Measurements from ENCODE around the gene NOTCH3.
A peak's percentile ranks its signal among the peaks of the same experiment; 100 is the strongest.

The NOTCH3 gene

DNA sequence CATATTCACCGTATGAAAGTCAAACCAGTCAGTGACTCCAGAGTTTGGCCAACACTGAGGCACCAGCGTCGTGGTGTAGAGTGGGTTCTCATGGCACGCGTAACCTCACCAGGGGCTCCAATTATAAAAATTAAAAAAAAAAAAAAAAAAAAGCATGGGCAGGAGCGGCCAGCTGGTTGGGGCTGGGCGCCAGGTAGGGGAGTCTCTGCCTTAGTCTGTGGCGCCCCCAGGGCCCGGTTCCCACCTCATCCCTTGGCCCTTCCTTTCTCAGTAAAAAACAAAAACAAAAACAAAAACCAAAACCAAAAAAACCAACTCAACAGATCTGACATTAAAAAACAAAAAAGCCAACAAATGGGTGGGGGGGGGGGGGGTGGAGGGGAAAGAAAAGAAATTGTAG, 36.1 kb upstream of the NOTCH3 start:
- DNase-seq (ENCODE audit: low read depth, low spot score) = no peak

DNA sequence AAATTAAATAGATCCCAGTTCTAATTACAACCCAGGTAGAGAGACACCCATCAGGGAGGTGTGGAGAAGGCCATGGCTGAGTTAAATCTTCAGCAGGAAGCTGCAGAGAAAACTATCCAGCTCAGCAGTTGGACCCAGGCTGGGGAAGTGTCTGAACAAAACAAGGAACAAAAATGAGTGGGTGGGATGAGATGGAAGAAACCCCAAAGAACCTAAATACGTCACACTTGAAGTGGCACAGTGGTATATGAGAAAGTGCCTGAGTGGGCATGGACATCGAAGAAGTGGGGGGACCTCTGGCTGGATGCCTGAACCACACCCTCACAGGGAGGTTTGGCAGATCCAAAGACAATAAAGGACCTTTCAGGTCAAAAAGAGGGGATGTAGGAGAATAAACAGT, 35.0 kb upstream of the NOTCH3 start:
- DNase-seq (ENCODE audit: low read depth, low spot score) = no peak

DNA sequence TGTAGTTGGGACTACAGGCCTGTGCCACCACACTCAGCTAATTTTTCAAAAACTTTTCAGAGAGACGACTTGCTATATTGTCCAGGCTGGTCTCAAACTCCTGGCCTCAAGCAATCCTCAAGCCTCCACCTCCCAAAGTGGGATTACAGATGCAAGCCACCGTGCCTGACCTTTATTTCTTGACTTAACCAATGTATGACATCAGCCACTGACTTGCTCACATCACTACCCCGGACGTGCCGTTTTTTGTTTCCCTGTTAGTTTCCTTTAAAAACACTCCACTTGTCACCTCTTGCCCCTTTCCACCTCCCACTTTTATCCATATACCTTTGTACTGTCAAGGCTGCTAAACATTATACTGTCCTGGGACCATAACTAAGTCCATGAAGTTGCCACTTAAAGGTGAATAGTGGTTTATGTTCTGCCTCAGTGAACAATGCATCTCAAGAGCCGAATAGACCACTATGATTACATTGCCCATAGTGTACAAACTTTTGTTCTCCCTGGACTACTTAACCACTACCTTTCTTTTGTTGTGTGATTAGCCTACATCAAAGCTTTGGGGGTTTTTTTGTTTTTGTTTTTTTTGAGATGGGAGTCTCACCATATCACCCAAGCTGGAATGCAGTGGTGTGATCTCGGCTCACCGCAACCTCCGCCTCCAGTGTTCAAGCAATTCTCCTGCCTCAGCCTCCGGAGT, 33.8 kb upstream of the NOTCH3 start:
- no peak for DNase-seq (ENCODE audit: low read depth, low spot score)

DNA sequence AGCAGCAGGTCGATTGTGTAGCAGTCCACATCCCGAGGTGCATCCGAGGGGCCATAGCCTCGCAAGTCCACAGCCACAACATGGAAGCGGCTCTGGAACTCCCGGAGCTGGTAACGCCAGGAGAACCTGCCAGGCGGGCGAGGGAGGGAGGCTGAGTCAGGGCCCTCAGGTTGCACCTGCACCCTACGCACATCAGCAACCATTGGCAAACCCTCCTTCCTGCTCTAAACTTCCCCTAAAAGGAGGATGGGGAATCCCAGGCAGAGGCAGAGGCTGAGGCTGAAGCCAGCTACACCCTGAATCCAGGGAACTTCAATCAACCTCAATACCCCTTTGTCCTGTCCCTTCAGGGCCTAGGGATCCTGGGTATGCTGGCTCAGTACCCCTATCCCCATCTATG, 30.5 kb upstream of the NOTCH3 start:
- no peak for DNase-seq (ENCODE audit: low read depth, low spot score)

DNA sequence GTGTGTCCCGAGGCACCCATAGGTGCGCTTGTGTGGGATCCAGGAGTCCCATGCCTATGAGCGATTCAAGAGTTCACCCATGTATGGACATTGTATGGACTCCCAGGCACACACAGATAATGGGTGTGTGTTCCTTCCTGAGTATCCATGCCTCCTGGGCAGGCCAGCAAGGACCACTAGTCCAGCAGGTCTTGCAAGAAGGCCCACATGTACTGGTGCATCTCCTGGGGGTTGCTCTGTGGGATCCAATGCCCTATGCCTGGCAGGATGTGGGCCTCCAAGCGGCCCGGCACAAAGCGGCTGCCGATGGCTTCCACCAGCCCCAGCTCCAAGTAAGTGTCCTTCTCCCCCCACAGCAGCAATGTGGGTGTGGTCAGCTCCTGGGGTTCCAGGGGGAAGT, 26.5 kb upstream of the NOTCH3 start:
- DNase-seq (ENCODE audit: low read depth, low spot score) = no peak

DNA sequence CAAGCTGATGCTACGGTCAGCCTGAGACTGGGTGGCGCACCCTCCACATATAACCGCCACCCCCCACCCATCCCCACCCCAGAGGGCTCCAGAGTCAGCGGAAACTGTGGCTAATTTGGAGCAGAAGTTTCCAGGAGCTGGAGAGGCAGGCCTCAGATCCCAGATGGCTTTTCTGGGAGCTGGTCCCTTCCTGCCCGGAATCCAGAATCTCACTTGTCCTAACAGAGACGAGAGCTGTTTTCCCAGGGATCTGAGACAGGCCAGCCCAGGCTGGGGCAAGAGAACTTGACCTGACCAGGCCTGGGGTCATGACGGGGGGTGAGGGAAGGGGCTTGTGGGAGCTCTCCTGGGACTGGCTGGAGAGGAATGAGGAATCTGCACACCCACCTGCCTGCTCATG, 25.0 kb upstream of the NOTCH3 start:
- DNase-seq (ENCODE audit: low read depth, low spot score) = no peak

DNA sequence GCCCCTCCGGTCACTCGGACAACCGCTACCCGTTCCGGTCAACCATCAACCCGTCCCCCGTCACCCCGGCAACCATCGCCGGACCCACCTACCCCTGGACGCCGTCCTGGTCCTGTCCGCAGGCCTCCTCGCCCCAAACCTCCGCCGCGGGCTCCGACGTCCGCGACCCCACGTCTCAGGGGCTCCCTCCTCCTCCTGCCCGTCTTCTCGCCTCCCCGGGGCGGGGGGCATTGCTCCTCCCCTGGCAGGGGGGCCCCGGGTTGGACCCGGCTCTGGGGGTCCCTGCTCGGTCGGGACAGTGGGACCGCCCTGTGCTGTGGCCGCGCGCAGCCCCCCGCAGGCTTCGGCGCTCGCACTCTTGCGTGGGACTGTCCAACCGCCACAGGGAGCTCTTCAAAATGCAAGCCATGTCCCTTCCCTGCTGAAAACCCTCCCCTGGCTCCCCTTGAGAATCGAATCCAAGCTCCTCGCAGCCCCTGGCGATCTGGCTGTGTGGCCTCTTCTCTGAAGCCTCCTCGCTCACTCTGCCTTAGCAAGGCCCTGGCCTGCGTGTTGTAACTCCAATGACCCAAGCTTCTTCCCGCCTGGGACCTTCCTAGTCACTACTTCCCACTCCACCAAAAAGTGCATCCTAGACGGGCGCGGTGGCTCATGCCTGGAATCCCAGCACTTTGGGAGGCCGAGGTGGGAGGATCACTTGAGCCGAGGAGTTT, 23.0 kb upstream of the NOTCH3 start:
- no peak for DNase-seq (ENCODE audit: low read depth, low spot score)

DNA sequence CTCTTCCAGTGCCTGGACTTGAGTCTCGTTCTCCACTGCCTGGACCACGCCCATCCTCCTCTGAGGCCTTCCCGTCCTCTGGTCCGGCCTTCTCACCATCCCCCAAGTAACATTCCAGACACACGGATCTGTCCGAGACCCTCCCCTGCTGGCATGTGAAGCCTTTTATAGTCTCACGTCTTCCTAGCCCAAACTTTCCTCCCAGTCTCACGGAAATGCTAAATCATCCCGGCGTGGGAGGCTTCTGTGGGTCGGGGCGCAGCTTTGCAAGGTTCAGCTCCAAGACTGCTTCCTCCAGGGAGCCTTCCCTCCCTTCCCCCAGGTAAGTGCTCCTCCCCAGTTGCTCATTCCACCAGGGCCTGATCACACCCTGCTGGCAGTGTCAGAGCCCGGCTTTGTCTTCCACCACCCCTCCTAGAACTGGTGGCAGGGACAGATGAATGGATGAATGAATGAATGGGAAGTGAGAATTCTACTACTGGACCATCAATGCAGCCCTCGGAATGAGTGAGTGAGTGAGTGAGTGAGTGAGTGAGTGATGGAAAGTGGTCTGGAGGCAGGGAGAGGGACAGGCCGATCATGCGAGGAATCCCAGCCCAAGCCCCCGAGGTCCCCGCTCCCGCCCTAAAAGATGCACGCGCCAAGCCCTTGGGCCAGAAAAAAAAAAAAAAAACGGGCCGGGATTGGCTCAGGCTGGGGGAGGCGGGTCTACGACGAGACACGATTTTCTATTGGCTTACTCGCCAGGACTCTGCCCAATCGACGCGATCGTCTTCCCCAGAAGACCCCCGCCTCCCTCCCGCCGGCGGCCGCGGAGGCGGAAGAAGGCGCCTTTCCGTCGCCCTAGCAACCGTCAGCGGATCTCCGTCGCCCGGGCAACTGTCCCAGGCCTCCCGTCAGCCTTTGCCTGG, 22.2 kb upstream of the NOTCH3 start:
- DNase-seq (ENCODE audit: low read depth, low spot score) = peak; percentile 84

DNA sequence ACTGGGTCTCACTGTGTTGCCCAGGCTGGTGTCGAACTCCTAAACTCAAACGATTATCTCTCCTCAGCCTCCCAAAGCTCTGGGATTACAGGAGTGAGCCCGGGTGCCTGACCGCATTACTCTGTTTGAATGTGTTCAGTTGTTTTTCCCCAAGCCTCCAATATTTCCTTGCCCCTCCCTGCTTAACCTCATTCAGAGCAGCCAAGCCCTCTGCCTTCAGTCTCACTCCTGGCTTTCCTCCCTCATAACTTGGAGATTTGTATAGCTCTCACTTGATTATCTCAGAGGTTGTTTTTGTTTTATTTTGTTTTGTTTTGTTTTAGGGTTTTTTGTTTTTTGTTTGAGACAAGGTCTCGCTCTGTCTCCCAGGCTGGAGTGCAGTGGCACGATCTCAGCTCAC, 20.0 kb upstream of the NOTCH3 start:
- DNase-seq (ENCODE audit: low read depth, low spot score) = no peak

DNA sequence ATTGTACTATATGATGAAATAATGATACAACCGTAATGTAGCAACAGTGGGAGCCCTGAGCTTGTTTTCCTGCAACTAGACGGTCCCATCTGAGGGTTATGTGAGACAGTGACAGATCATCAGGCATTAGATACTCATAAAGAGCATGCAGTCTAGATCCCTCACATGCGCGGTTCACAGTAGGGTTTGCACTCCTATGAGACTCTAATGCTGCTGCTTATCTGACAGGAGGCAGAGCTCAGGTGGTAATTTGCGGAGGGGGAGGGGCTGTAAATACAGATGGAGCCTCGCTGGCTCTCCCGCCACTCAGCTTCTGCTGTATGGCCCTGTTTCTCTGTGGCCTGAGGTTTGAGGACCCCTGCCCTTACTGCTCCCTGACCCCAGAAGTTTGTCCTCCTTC, 17.7 kb upstream of the NOTCH3 start:
- DNase-seq (ENCODE audit: low read depth, low spot score) = no peak

DNA sequence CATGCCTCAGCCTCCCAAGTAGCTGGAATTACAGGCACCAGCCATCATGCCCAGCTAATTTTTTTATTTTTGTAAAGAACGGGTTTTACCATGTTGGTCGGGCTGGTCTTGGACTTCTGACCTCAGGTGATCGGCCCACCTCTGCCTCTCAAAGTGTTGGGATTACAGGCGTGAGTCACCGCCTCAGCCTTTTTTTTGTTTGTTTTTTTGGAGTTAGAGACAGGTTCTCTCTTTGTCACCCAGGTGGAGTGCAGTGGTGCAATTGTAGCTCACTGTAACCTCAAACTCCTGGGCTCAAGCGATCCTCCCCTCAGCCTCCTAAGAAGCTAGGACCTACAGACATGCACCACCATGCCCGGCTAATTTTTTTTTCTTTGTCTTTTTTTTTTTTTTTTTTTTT, 15.6 kb upstream of the NOTCH3 start:
- no peak for DNase-seq (ENCODE audit: low read depth, low spot score)

DNA sequence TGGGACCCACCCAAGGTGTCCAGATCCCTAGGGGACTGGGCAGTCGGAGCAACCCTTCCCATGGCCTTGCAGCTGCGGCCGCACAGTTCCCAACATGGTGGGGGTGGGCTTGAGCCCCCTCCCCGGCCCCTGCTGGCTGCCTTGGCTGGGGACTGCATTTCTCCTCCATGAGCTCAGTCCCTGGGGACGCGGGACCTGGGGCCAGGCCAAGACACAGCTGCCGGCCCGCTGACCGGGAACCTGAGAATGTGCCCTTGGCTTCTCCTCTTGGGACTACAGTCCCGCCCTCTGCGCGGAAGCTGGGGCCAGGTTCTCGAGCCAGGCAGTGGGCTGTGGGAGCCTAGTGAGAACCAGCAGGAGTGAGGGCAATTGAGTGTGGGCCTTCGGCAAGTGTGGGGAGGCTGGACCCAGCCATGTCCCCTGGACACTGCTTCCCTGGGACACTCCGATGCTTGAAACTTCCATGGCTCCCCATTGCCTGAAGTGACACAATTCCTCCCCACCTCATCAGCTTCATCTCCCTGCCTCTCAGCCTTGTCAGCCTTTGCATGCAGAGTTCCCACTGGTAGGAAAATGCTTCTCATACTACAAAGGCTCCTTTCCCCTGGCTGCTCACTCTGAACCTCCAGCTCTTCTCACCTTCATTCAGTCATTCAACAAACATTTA, 13.1 kb upstream of the NOTCH3 start:
- DNase-seq (ENCODE audit: low read depth, low spot score) = no peak

DNA sequence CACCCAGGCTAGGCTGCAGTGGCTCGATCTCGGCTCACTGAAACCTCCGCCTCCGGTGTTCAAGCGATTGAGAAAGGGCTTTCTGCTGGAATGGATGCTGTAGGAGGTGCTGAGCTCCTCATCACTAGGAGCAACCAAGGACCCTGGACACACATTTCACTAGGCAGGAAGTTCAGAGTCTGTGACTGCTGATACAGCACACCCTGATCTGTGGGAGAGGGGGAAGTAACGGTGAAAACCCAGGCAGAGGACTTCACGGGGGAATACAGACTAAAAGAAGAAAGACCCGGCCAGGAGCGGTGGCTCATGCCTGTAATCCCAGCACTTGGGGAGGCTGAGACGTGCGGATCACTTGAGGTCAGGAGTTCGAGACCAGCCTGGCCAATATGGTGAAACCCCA, 11.9 kb upstream of the NOTCH3 start:
- no peak for DNase-seq (ENCODE audit: low read depth, low spot score)

DNA sequence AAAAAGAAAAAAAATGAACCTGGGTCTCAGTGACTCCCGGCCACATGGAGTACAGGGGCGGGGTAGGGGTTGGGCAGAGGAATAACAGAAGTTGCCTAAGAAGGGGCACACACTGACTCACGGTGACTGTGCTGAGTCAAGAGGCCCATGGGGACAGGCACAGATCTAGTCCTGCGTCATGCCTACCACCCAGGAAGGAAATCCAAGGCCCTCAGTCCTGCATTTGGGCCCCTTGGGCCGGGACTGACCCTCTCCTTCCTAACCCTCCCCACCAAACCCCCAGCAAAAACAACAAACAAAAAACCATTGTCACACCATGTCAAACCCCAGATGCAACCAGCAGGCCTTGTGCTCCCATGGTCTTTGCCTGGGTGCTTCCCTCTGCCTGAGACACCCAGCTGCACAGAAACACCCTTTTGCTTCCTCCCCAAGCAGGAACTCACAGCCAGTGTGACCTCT, 9.6 kb upstream of the NOTCH3 start:
- DNase-seq (ENCODE audit: low read depth, low spot score) = no peak

DNA sequence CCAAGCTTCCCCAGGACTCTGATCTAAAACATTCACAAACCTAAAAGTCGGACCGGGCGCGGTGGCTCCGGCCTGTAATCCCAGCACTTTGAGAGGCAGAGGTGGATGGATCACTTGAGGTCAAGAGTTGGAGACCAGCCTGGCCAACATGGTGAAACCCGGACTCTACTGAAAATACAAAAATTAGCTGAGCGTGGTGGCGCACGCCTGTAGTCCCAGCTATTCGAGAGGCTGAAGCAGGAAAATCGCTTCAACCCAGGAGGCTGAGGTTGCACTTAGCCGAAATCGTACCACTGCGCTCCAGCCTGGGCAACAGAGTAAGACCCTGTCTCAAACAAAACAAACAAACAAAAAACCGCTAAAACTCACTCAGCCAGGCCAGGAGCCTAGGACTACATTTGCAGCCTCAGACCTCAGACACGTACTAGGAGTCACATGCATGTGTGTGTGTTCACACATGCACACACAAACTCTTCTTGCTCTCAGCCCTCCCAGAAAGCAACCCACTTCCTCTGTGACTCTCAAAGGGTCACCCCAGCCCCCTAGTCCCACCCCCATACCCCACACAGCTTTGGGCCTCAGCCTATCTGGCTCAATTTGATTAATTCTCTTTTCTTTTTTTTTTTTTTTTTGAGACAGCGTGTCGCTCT, 704 bp upstream of the NOTCH3 start:
- no peak for DNase-seq (ENCODE audit: low read depth, low spot score)

DNA sequence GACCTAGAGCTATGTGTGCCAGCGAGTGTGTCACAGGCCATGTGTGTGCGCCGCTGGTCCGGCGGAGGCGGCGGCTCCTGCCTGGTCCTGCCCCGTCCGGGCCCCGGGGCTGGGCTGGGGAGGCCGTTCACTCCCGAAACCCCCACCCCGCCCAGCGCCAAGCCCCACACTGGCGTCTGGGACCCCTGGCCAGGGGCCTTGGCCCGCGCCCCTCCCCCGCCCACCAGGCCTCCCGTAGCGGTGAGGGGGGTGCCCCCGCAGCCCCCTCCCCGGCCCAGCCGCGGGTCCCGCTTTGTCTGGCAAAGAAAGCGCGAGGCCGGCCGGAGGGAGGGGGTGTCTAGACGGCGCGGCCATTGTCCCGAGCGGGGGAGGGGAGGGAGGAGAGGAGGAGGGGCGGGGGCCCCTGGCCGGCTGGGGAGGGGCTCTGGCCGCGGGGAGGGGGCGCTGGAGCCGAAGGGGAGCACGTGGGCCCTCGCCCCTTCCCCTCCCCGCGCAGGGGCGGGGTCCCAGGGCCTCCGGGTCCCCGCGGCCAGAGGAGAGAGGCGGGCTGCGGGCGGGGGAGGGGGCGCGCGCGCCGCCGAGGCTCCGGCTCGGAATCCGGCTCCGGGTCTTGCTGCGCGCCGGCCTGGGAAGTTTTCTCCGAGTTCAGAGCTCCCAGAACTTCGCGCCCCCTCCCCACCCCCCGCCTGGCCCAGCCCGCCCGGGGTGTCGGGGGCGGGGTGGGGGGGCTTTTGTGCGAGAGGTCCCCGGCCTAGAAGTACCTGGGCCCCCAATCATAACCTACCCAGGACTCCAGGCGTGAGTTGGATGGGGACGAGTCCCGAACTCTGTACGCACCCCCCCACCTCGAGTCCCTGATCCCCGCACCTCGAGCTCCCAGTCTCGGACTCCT, 888 bp downstream of the NOTCH3 start:
- no peak for DNase-seq (ENCODE audit: low read depth, low spot score)

DNA sequence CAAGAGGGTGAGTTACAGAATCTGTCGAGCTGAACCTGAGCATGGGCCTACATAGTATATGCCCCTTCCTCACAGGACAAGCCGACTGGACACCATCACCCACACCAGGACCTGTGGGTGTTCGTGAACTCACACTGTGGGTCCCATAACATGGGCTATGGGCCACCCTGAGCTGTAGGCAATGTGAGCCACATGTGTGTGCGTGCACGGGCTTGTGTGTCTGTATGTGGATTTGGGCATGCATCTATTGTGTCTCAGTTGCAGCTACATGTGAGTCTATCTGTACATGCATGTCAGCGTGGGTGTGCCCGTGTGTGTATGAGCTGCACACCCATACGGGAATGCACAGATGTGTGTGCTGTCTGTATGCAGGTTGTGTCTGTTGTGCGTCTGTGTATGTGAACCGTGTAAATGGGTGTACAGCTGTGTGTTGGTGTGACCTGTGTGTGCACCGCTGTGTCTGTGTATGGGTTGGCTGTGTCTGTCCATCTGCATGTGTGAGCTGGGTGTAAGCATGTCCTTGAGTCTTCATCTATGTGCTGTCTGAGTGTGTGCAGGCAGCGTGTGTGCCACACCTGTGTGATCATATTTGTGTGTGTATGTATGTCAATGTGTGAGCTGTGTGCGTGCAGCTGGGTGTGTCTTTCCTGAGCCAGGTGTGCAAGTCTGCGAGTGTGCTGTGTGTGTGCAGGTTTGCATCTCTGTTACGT, 1.7 kb downstream of the NOTCH3 start:
- DNase-seq (ENCODE audit: low read depth, low spot score) = no peak

DNA sequence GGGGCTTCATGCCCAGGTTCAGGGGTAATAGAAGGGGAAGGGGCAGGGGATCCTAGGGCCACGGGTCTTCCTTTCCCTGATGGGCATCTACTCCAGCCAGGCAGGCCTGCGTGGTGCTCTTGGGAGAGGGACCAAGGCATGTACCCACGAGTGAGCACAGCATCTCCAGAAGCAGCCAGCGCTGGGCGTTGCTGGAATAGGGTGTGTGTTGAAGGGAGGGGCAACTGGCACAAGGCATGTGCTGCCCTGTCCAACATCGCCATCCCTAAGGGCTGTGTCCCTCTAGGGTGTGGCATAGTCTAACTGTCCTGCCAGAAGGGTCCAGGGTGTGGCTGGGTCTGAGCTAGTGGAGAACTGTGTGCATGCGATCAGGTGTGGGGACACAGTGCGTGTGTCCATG, 2.9 kb downstream of the NOTCH3 start:
- no peak for DNase-seq (ENCODE audit: low read depth, low spot score)

DNA sequence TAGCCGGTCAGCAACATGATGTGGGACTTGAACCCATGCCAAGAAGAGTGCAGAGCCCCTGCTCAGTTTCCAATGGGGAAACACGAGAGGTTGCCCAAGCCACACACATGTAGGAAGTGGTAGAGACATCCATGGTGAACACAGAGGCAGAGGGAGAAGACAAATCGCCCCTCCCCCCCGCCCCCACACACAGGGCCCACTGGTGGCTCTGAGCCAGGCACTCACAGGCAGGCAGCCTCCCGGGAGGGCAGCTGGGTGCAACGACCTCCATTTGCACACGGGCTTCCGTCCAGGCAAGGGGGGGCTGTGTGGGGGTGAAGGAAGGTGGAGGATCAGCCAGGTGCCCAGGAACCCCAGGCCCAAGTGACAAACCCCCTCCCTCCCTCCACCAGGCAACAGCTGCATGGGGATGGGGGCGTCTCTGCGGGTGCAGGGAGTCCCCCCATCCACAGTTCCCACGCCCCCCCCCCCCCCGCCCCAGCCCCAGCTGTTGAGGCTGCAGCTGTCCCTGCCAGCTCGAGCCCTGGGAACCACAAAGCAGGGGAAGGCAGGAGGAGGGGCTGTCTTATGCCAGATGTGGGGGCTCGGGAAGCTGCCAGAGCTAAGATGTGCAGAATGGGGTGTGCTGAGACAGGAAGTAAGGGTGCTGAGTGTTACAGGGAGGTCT, 3.4 kb downstream of the NOTCH3 start:
- DNase-seq (ENCODE audit: low read depth, low spot score) = no peak

Measured in iPS DF 19.7 (cell line).